ENCODE results near the gene MDM4. TPM values are rescaled to one million over a fixed set of nuclear protein-coding genes. Genes with fewer than 3 reads are reported as not detected.

MDM4 gene
- total RNA-seq, 1 donor from 2014 or later, result 9.9 TPM

GRCh38 chr1:204506201-204506968 is 9.8 kb upstream of the MDM4 start:
- Histone ChIP-seq H3K9me3 (no peaks in the 10 kb centered on the region), H3K27me3 (no peaks in the 10 kb centered on the region), H3K4me3 (peak overlapping the region; percentile 43 to 59), H3K36me3 (no peaks in the 10 kb centered on the region), H3K27ac (peak overlapping the region; percentile 85 to 87), H3K4me1 (peaks cover 0 to 4% of the 10 kb centered on the region in 2 donors)
- intact Hi-C loops (cut with DNase I), result loop anchor here (2.0 to 5.0 kb wide), 3 partner anchors 96 to 709 kb away; partner anchors contain the start of genes ETNK2, PPP1R15B, ZBED6 and ZC3H11A
- peak; percentile 18 to 84 for DNase-seq (ENCODE audit: low spot score in 2 of 2)
- no peak for TF ChIP-seq CTCF (IDR thresholded peaks at IDR 0.05)

GRCh38 chr1:204506969-204507316 is 9.3 kb upstream of the MDM4 start:
- no peaks in the 10 kb centered on the region for H3K36me3 ChIP-seq
- H3K27ac ChIP-seq, result peak overlapping the region; percentile 85 to 87
- peaks cover 0 to 4% of the 10 kb centered on the region in 2 donors for H3K4me1 ChIP-seq
- peak; percentile 42 to 93 for DNase-seq (ENCODE audit: low spot score in 2 of 2)
- no peaks in the 10 kb centered on the region for H3K27me3 ChIP-seq
- H3K9me3 ChIP-seq, result no peaks in the 10 kb centered on the region
- intact Hi-C loops (cut with DNase I), result loop anchor here (1.0 to 5.0 kb wide), 4 partner anchors 9 to 710 kb away; partner anchors contain the start of genes ETNK2, MDM4, PPP1R15B and ZBED6
- H3K4me3 ChIP-seq, result peak overlapping the region; percentile 56 to 59
- TF ChIP-seq CTCF (IDR thresholded peaks at IDR 0.05), result no peak

- TF ChIP-seq CTCF (IDR thresholded peaks at IDR 0.05), result no peak
- Histone ChIP-seq H3K9me3 (no peaks in the 10 kb centered on the region), H3K4me1 (peaks cover 0 to 4% of the 10 kb centered on the region in 2 donors), H3K36me3 (no peaks in the 10 kb centered on the region), H3K4me3 (peak overlapping the region; percentile 56 to 59), H3K27ac (peak overlapping the region; percentile 85 to 87), H3K27me3 (no peaks in the 10 kb centered on the region)
- DNase-seq (ENCODE audit: low spot score in 2 of 2), result no peak
- intact Hi-C loops (cut with DNase I), result loop anchor here (1.0 to 5.0 kb wide), 4 partner anchors 9 to 710 kb away; partner anchors contain the start of genes ETNK2, MDM4, PPP1R15B and ZBED6
Measured at GRCh38 chr1:204507317-204508105, 8.7 kb upstream of the MDM4 start.

GRCh38 chr1:204509186-204509635 is 7.0 kb upstream of the MDM4 start:
- Histone ChIP-seq H3K27me3 (no peaks in the 10 kb centered on the region), H3K4me1 (peaks cover 0 to 4% of the 10 kb centered on the region in 2 donors), H3K9me3 (no peaks in the 10 kb centered on the region), H3K36me3 (no peaks in the 10 kb centered on the region), H3K27ac (no peak overlapping the region), H3K4me3 (no peak overlapping the region)
- no peak for DNase-seq (ENCODE audit: low spot score in 2 of 2)
- no peak for TF ChIP-seq CTCF (IDR thresholded peaks at IDR 0.05)
- intact Hi-C loops (cut with DNase I), result loop anchor here (5.0 kb wide), 2 partner anchors 357 to 712 kb away; partner anchors contain the start of genes ETNK2, ZBED6 and ZC3H11A

- Histone ChIP-seq H3K27me3 (no peaks in the 10 kb centered on the region), H3K4me3 (no peak overlapping the region), H3K36me3 (no peaks in the 10 kb centered on the region), H3K27ac (no peak overlapping the region), H3K4me1 (peaks cover 0 to 3% of the 10 kb centered on the region in 2 donors), H3K9me3 (no peaks in the 10 kb centered on the region)
- intact Hi-C loops (cut with DNase I), result no loop called here
- DNase-seq (ENCODE audit: low spot score in 2 of 2), result no peak
- TF ChIP-seq CTCF (IDR thresholded peaks at IDR 0.05), result no peak
Measured at GRCh38 chr1:204511366-204511765, 4.8 kb upstream of the MDM4 start.
